LoVo (cell line): Measurements from ENCODE around the gene DCP2.

Source experiments
- DNase-seq: peaks from one replicate; pipeline ENCODE4 v3.0.0-alpha.2; 2016; ENCODE audit warnings: low spot score

DCP2 gene

GRCh38 chr5:113068559-113068958 is 92.0 kb downstream of the DCP2 start:
- DNase-seq, result no peak
